ENCODE results near the gene RCL1.

Gene RCL1

GRCh38 chr9:4828761-4829160 lies 36.0 kb downstream of the RCL1 start:
- no peak for DNase-seq (ENCODE audit: insufficient read length, low spot score)
- no peak for TF ChIP-seq CTCF (IDR thresholded peaks at IDR 0.05; ENCODE audit: insufficient read depth, missing control alignments)
- no peak for FAIRE-seq

GRCh38 chr9:4829969-4830368 lies 37.2 kb downstream of the RCL1 start:
- DNase-seq (ENCODE audit: insufficient read length, low spot score) (no peak), FAIRE-seq (no peak)
- TF ChIP-seq CTCF (IDR thresholded peaks at IDR 0.05; ENCODE audit: insufficient read depth, missing control alignments): no peak

GRCh38 chr9:4830699-4831098 lies 38.0 kb downstream of the RCL1 start:
- DNase-seq (ENCODE audit: insufficient read length, low spot score) (no peak), FAIRE-seq (no peak)
- TF ChIP-seq CTCF (IDR thresholded peaks at IDR 0.05; ENCODE audit: insufficient read depth, missing control alignments): no peak

GRCh38 chr9:4831119-4831518 lies 38.4 kb downstream of the RCL1 start:
- FAIRE-seq: no peak
- no peak for DNase-seq (ENCODE audit: insufficient read length, low spot score)
- TF ChIP-seq CTCF (IDR thresholded peaks at IDR 0.05; ENCODE audit: insufficient read depth, missing control alignments): no peak

- DNase-seq (ENCODE audit: insufficient read length, low spot score) (no peak), FAIRE-seq (no peak)
- TF ChIP-seq CTCF (IDR thresholded peaks at IDR 0.05; ENCODE audit: insufficient read depth, missing control alignments): no peak
Observed at GRCh38 chr9:4831944-4832343, 39.2 kb downstream of the RCL1 start.

GRCh38 chr9:4832786-4833579 lies 40.2 kb downstream of the RCL1 start:
- TF ChIP-seq CTCF (IDR thresholded peaks at IDR 0.05; ENCODE audit: insufficient read depth, missing control alignments): no peak
- FAIRE-seq (no peak), DNase-seq (ENCODE audit: insufficient read length, low spot score) (no peak)

GRCh38 chr9:4833781-4834560 lies 41.2 kb downstream of the RCL1 start:
- FAIRE-seq (no peak), DNase-seq (ENCODE audit: insufficient read length, low spot score) (no peak)
- TF ChIP-seq CTCF (IDR thresholded peaks at IDR 0.05; ENCODE audit: insufficient read depth, missing control alignments): no peak

Data from D721Med (cell line).